ENCODE data around the gene NAPSA. TPM values are rescaled to one million over a fixed set of nuclear protein-coding genes. Genes with fewer than 3 reads are reported as not detected.
A peak's percentile ranks its signal among the peaks of the same experiment; 100 is the strongest.

NAPSA gene
- total and polyA plus RNA-seq, 2 of the 8 experiments (the other 6 are each of a cell fraction or from before 2014, with no cell fraction given), result 0.71 to 0.73 TPM

DNA sequence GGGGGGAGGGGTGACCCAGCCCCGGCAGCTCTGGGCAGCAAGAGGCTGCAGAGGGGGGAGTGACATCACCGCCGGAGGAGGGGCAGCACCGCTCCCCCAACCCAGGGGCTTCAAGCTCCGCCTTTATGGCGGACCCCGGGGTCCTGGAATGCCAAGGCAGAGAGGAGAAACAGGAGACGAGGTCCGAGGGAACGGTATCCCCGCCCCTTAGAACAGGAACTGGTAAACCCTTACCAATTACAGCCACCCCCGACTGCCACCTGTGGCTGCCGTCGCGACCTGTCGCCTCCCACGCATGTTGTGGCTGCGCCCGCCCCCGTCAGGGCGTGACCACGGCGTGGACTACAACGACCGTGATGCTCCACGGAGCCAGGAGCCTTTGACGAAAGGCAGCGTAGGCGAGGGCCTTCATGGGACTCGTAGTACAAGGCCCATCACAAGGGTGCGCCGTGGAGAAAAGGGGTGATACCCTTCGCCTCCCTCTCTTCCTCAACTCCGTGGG is 32.2 kb downstream of the NAPSA start:
- peak overlapping the region; percentile 97; the same call in 1 of the 2 replicates for H2BK12ac ChIP-seq (ENCODE audit: low read depth, low read length)
- H4K91ac ChIP-seq (replicated peaks; ENCODE audit: insufficient read length, low read length), result peak overlapping the region; percentile 98
- H2BK15ac ChIP-seq (ENCODE audit: low read length), result 0 out of 2 replicates have a peak overlapping the region, but pooled peaks have one; percentile 61
- peaks cover 2 to 21% (median 13%) of the 10 kb centered on the region in 4 experiments for H3K4me1 ChIP-seq (replicated peaks in 1 of 4; ENCODE audit: control insufficient read depth in 3 of 4, insufficient read depth in 4 of 4, low read length in 3 of 4)
- H3K4me2 ChIP-seq (ENCODE audit: insufficient read depth in 1 of 2, low read depth in 2 of 2, low read length in 2 of 2), result peak overlapping the region; percentile 75 to 98
- ChIA-PET POLR2A (ENCODE audit: partially characterized antibody) (interaction anchor here (0.7 to 2.8 kb wide), 18 partner anchors 9 to 145 kb away, joined by 3 to 17 read pairs (median 4); partner anchors contain the start of gene POLD1), CTCF (ENCODE audit: partially characterized antibody) (interaction anchor here (1.2 to 1.6 kb wide), 6 partner anchors 18 to 127 kb away, joined by 3 to 5 read pairs (median 4); no protein-coding TSS in a partner anchor)
- peaks cover 3 to 6% of the 10 kb centered on the region in 2 experiments; a peak in 2 of 4 replicates for H3K79me2 ChIP-seq (ENCODE audit: control insufficient read depth in 1 of 2, insufficient read depth in 2 of 2, low read length in 2 of 2)
- H4K5ac ChIP-seq (ENCODE audit: insufficient read length, low read depth, low read length), result peak overlapping the region; percentile 98
- peak overlapping the region; percentile 100 for H2BK120ac ChIP-seq (replicated peaks; ENCODE audit: low read depth, low read length)
- H2BK20ac ChIP-seq (ENCODE audit: low read length), result peak overlapping the region; percentile 23; the same call in 1 of the 2 replicates
- peak overlapping the region; percentile 55 for H3K56ac ChIP-seq (replicated peaks; ENCODE audit: insufficient read length, low read depth, low read length)
- H4K20me1 ChIP-seq (replicated peaks in 1 of 2; ENCODE audit: control insufficient read depth in 1 of 2, insufficient read depth in 2 of 2, low read length in 2 of 2), result peaks cover 0 to 1% of the 10 kb centered on the region in 2 experiments
- peak overlapping the region; percentile 74 to 96 (median 86) for H3K4me3 ChIP-seq (ENCODE audit: extremely low read depth in 1 of 4, insufficient read depth in 2 of 4, low read depth in 3 of 4, low read length in 4 of 4)
- peak overlapping the region; percentile 99 for H4K8ac ChIP-seq (ENCODE audit: extremely low read depth, insufficient read depth, low read length)
- H3K27me3 ChIP-seq (replicated peaks in 1 of 4; ENCODE audit: control insufficient read depth in 3 of 4, extremely low read depth in 1 of 4, insufficient read depth in 3 of 4, low read length in 3 of 4), result peaks cover 0 to 2% (median 0%) of the 10 kb centered on the region in 4 experiments; a peak in 2 of 7 replicates
- FAIRE-seq, result no peak
- no peaks in the 10 kb centered on the region for H3K36me3 ChIP-seq (ENCODE audit: control insufficient read depth in 2 of 4, insufficient read depth in 4 of 4, low read length in 3 of 4)
- H3K23ac ChIP-seq (ENCODE audit: insufficient read length), result no peak overlapping the region
- peak overlapping the region; percentile 93 for H3K18ac ChIP-seq (ENCODE audit: extremely low read depth, low read length)
- H3K14ac ChIP-seq (ENCODE audit: insufficient read length), result peak overlapping the region; percentile 73
- H3K79me1 ChIP-seq (ENCODE audit: low read depth, low read length), result no peaks in the 10 kb centered on the region; the same call in 1 of the 2 replicates
- peak overlapping the region; percentile 95 for H3K27ac ChIP-seq (ENCODE audit: low read depth, low read length)
- no peak overlapping the region for H2AK5ac ChIP-seq (ENCODE audit: low read depth, low read length)
- DNase-seq (ENCODE audit: low read depth in 1 of 2, low spot score in 2 of 2), result peak; percentile 86 to 93
- H3K23me2 ChIP-seq (ENCODE audit: low read depth, low read length), result peaks cover 34% of the 10 kb centered on the region
- no peaks in the 10 kb centered on the region for H3K9me3 ChIP-seq (ENCODE audit: insufficient read depth in 2 of 2, low read depth in 1 of 2, low read length in 1 of 2)
- peak overlapping the region; percentile 100 for H2AFZ ChIP-seq (ENCODE audit: low read length)
- peak overlapping the region; percentile 98 for H3K4ac ChIP-seq (replicated peaks; ENCODE audit: insufficient read length, low read depth, low read length)
- WGBS, 2 experiments (ENCODE audit: extremely low coverage in 1 of 2, insufficient coverage in 1 of 2, insufficient read length in 1 of 2, insufficient replicate concordance in 2 of 2, low coverage in 1 of 2, low lambda C conversion rate in 2 of 2, missing lambda C conversion rate in 1 of 2), result 1% methylated on average over 23 of the region's 34 CpGs; no CpG with 5 or more reads in 1 of the 2 experiments
- H2BK5ac ChIP-seq (ENCODE audit: low read depth, low read length), result peak overlapping the region; percentile 97
- peak overlapping the region; percentile 55 to 92 (median 76); a peak in 6 of 7 replicates for H3K9ac ChIP-seq (replicated peaks in 1 of 4; ENCODE audit: extremely low read depth in 1 of 4, low read depth in 3 of 4, low read length in 3 of 4)
- TF ChIP-seq POLR2A (IDR thresholded peaks at IDR 0.05; ENCODE audit: control extremely low read depth in 1 of 2, low read depth in 2 of 2, low read length in 2 of 2) (peak in 1 of 2 experiments; percentile 34; a peak in 1 of 3 replicates), TAF7 (optimal IDR thresholded peaks at IDR 0.05; ENCODE audit: borderline replicate concordance, low read depth, low read length) (no peak), TAF1 (IDR thresholded peaks at IDR 0.05; ENCODE audit: low read depth, low read length) (no peak), HDAC2 (IDR thresholded peaks at IDR 0.05; ENCODE audit: borderline replicate concordance in 1 of 2, low read depth in 2 of 2, low read length in 2 of 2) (peak in 1 of 2 experiments; percentile 44; a peak in 1 of 4 replicates), TBP (IDR thresholded peaks at IDR 0.05; ENCODE audit: low read depth, low read length) (no peak), EGR1 (IDR thresholded peaks at IDR 0.05; ENCODE audit: borderline replicate concordance, low read depth, low read length) (peak; percentile 99), JUN (IDR thresholded peaks at IDR 0.05; ENCODE audit: low read depth, low read length) (no peak), MAFK (IDR thresholded peaks at IDR 0.05; ENCODE audit: low read depth, low read length) (no peak), ATF2 (IDR thresholded peaks at IDR 0.05; ENCODE audit: low read length) (peak; percentile 46; the same call in 1 of the 2 replicates), EP300 (IDR thresholded peaks at IDR 0.05; ENCODE audit: borderline replicate concordance in 1 of 2, low read depth in 2 of 2, low read length in 2 of 2) (no peak)

Measured in H1 (cell line).